Measurements from ENCODE around the gene ATP6V0E1. TPM values are rescaled to one million over a fixed set of nuclear protein-coding genes. Genes with fewer than 3 reads are reported as not detected.

Gene ATP6V0E1
- total RNA-seq, 1 donor from 2014 or later: 91.3 TPM

DNA sequence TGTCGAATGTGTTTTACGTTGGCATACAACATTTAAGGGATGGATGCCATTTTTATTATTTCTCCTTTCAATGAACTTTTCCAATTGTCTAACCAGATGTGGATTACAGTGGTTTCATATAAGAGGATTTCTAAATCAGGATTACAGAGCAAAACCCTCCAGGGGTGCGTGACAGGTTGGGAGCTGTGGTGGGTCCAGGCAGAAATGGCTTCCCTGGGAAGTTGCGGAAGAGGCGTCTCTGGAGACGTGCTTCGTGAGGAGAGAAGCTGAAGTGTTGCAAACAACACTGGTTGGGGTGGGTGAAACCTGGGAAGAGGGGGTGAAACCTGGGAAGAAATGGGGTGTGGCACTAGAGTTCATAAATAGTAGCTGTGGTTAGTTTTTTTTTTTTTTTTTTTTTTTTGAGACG is 28.8 kb upstream of the ATP6V0E1 start:
- no peaks in the 10 kb centered on the region for H3K27me3 ChIP-seq (ENCODE audit: control insufficient read depth in 3 of 3, insufficient read depth in 3 of 3, low read length in 3 of 3)
- H3K4me3 ChIP-seq (ENCODE audit: low read length in 3 of 3): no peak overlapping the region
- H3K36me3 ChIP-seq (ENCODE audit: control insufficient read depth in 3 of 3, insufficient read depth in 3 of 3, low read length in 3 of 3): peaks cover 7 to 17% (median 14%) of the 10 kb centered on the region in 3 donors
- H3K9me3 ChIP-seq (ENCODE audit: control insufficient read depth in 3 of 3, low read length in 3 of 3): no peaks in the 10 kb centered on the region
- no peak overlapping the region for H3K27ac ChIP-seq (ENCODE audit: low read depth, low read length)
- H3K9ac ChIP-seq (ENCODE audit: low read depth in 1 of 3, low read length in 3 of 3): no peak overlapping the region
- peaks cover 3 to 10% (median 8%) of the 10 kb centered on the region in 3 donors for H3K4me1 ChIP-seq (ENCODE audit: control insufficient read depth in 3 of 3, insufficient read depth in 3 of 3, low read length in 3 of 3)

DNA sequence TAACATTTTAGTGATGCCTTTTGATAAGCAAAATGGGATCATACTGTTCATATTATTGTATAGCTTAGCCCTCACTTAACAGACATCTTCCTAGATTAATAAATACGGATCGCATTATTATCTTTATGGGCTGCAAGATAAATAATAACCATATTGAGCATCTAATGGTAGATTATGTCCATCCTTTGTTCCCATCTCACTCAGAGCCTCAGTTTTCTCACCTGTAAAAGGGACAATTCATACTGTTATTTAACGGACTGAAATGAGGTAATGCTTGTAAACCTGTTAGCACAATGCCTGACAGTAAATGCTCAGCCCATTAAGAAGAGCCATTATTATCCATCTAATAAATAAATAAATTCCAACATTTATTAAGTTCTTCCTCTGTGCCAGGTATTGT is 27.3 kb upstream of the ATP6V0E1 start:
- Histone ChIP-seq H3K27ac (ENCODE audit: low read depth, low read length) (no peak overlapping the region), H3K27me3 (ENCODE audit: control insufficient read depth in 3 of 3, insufficient read depth in 3 of 3, low read length in 3 of 3) (no peaks in the 10 kb centered on the region), H3K4me1 (ENCODE audit: control insufficient read depth in 3 of 3, insufficient read depth in 3 of 3, low read length in 3 of 3) (peaks cover 11 to 21% (median 20%) of the 10 kb centered on the region in 3 donors), H3K4me3 (ENCODE audit: low read length in 3 of 3) (no peak overlapping the region), H3K9me3 (ENCODE audit: control insufficient read depth in 3 of 3, low read length in 3 of 3) (no peaks in the 10 kb centered on the region), H3K36me3 (ENCODE audit: control insufficient read depth in 3 of 3, insufficient read depth in 3 of 3, low read length in 3 of 3) (peaks cover 3 to 9% (median 8%) of the 10 kb centered on the region in 3 donors), H3K9ac (ENCODE audit: low read depth in 1 of 3, low read length in 3 of 3) (no peak overlapping the region)

DNA sequence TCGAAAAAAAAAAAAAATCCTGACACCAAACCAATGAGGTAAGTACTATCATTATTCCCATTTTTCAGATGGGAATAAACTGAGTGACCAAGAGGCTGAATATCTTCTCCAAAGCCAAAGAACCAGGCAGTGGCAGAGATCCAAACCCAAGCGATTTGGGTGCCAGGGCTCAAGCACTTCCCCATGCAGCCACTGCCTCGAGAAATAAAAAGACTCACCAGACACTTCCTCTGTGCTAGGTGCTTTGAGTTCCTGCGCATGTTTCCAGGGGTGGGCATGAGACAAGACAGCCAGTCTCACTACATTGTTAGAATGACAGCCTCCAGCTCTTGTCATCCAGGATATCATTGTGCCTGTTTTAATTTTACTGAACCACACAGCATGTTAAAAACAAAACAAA is 26.6 kb upstream of the ATP6V0E1 start:
- H3K27ac ChIP-seq (ENCODE audit: low read depth, low read length): no peak overlapping the region
- H3K4me1 ChIP-seq (ENCODE audit: control insufficient read depth in 3 of 3, insufficient read depth in 3 of 3, low read length in 3 of 3): peaks cover 11 to 21% (median 20%) of the 10 kb centered on the region in 3 donors
- H3K4me3 ChIP-seq (ENCODE audit: low read length in 3 of 3): no peak overlapping the region
- no peaks in the 10 kb centered on the region for H3K27me3 ChIP-seq (ENCODE audit: control insufficient read depth in 3 of 3, insufficient read depth in 3 of 3, low read length in 3 of 3)
- H3K9me3 ChIP-seq (ENCODE audit: control insufficient read depth in 3 of 3, low read length in 3 of 3): no peaks in the 10 kb centered on the region
- no peak overlapping the region for H3K9ac ChIP-seq (ENCODE audit: low read depth in 1 of 3, low read length in 3 of 3)
- H3K36me3 ChIP-seq (ENCODE audit: control insufficient read depth in 3 of 3, insufficient read depth in 3 of 3, low read length in 3 of 3): peaks cover 2 to 6% (median 6%) of the 10 kb centered on the region in 3 donors

DNA sequence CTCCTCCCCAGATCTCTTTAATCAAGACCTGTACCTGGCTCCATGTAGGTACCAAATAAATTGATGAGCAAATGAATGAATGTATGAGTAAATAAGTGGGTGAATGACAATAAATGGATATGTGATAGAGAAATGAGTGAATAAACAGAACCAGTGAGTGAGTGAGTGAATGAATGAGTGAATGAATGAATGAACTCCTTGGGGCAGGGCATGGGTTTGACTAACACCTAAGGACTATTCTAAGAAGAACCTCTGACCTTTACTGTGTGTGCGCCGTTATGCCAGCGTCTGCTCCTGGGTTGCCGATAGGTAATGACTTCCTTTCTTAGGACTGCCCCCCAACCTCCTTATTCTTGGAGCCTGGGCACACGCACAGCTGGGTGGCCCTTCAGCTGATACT is 26.1 kb upstream of the ATP6V0E1 start:
- peaks cover 2 to 7% (median 7%) of the 10 kb centered on the region in 3 donors for H3K36me3 ChIP-seq (ENCODE audit: control insufficient read depth in 3 of 3, insufficient read depth in 3 of 3, low read length in 3 of 3)
- H3K27ac ChIP-seq (ENCODE audit: low read depth, low read length): no peak overlapping the region
- H3K4me3 ChIP-seq (ENCODE audit: low read length in 3 of 3): no peak overlapping the region
- no peak overlapping the region for H3K9ac ChIP-seq (ENCODE audit: low read depth in 1 of 3, low read length in 3 of 3)
- peaks cover 11 to 21% (median 20%) of the 10 kb centered on the region in 3 donors for H3K4me1 ChIP-seq (ENCODE audit: control insufficient read depth in 3 of 3, insufficient read depth in 3 of 3, low read length in 3 of 3)
- no peaks in the 10 kb centered on the region for H3K27me3 ChIP-seq (ENCODE audit: control insufficient read depth in 3 of 3, insufficient read depth in 3 of 3, low read length in 3 of 3)
- H3K9me3 ChIP-seq (ENCODE audit: control insufficient read depth in 3 of 3, low read length in 3 of 3): no peaks in the 10 kb centered on the region

DNA sequence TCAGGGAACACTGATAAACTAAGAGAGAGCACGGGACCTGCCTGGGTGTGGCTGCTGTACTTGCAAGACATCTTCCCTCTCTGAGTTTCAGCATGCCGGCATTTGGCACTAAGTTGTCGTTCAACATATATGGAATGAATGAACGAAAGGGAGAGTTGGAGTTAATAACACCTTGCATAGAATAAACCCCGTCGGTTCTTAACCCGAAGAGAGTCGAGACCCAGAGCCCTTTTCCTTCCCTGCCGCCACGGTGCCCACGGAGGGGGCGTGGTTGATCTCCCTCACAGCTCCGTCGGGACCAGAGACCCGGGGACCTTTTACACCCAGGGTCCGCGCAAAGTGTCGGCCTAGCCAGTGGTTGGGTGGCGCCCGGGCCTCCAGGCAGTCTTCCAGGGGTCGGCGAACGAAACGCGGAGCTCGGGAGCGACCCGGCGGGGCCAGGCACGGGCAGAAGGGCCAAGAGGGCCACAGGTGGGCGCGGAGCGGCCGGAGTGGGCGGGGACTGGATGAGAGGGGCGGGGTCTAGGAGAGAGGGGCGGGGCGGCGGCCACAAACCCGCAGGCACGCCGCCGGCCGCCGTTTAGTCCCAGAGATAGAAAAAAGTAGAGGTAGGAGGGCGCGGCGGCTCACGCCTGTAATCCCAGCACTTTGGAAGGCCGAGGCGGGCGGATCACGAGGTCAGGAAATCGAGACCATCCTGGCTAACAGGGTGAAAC is 25.1 kb upstream of the ATP6V0E1 start:
- Histone ChIP-seq H3K4me3 (ENCODE audit: low read length in 3 of 3) (peak overlapping the region; percentile 61 to 99 (median 69)), H3K9me3 (ENCODE audit: control insufficient read depth in 3 of 3, low read length in 3 of 3) (no peaks in the 10 kb centered on the region), H3K36me3 (ENCODE audit: control insufficient read depth in 3 of 3, insufficient read depth in 3 of 3, low read length in 3 of 3) (peaks cover 4 to 7% (median 7%) of the 10 kb centered on the region in 3 donors), H3K27me3 (ENCODE audit: control insufficient read depth in 3 of 3, insufficient read depth in 3 of 3, low read length in 3 of 3) (no peaks in the 10 kb centered on the region), H3K9ac (ENCODE audit: low read depth in 1 of 3, low read length in 3 of 3) (peak overlapping the region in 2 of 3 donors; percentile 66 to 94), H3K4me1 (ENCODE audit: control insufficient read depth in 3 of 3, insufficient read depth in 3 of 3, low read length in 3 of 3) (peaks cover 11 to 21% (median 20%) of the 10 kb centered on the region in 3 donors), H3K27ac (ENCODE audit: low read depth, low read length) (peak overlapping the region; percentile 75)

DNA sequence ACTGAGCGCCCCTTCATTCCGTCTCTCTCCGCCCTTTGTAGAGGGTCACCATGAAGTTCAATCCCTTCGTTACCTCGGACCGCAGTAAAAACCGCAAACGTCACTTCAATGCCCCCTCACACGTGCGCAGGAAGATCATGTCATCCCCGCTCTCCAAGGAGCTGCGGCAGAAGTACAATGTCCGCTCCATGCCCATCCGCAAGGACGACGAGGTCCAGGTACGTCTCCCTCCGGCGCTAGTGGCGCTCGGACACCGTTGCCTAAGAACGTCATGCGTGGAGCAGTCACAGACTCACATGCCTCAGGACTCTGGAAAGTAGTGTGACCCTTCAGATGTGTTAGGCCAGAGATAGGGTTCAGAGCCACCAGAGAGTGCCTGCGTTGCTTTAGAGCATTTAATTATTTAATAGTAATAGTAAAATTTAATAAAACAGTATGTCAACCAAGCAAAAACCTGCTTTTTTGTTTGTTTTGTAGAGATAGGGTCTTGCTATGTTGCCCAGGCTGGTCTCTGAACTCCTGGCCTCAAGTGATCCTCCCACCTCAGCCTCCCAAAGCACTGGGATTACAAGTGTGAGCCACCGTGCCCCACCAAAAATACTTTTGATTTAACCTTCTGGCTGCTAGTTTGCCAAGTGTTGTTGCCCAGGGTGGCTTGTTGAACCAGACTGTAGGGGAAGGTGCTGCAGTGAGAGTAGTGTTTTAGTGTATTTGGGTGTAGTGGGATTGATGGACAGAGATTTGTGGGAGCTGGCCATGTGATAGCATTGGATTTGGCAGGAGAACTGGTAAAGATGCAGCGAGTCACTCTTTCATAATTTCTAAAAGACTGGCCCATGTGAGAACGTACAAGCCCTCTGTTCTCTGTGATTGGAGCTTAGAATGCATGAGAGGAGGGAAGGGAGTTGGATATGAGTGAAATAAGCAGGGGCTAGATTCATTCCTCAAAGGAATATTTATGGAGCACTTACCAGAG is 23.5 kb upstream of the ATP6V0E1 start:
- H3K4me1 ChIP-seq (ENCODE audit: control insufficient read depth in 3 of 3, insufficient read depth in 3 of 3, low read length in 3 of 3): peaks cover 11 to 21% (median 20%) of the 10 kb centered on the region in 3 donors
- no peaks in the 10 kb centered on the region for H3K27me3 ChIP-seq (ENCODE audit: control insufficient read depth in 3 of 3, insufficient read depth in 3 of 3, low read length in 3 of 3)
- H3K4me3 ChIP-seq (ENCODE audit: low read length in 3 of 3): peak overlapping the region; percentile 99 to 100 (median 100)
- peak overlapping the region; percentile 75 for H3K27ac ChIP-seq (ENCODE audit: low read depth, low read length)
- H3K36me3 ChIP-seq (ENCODE audit: control insufficient read depth in 3 of 3, insufficient read depth in 3 of 3, low read length in 3 of 3): peaks cover 7 to 14% (median 7%) of the 10 kb centered on the region in 3 donors
- H3K9me3 ChIP-seq (ENCODE audit: control insufficient read depth in 3 of 3, low read length in 3 of 3): no peaks in the 10 kb centered on the region
- H3K9ac ChIP-seq (ENCODE audit: low read depth in 1 of 3, low read length in 3 of 3): peak overlapping the region; percentile 94 to 100 (median 100)

DNA sequence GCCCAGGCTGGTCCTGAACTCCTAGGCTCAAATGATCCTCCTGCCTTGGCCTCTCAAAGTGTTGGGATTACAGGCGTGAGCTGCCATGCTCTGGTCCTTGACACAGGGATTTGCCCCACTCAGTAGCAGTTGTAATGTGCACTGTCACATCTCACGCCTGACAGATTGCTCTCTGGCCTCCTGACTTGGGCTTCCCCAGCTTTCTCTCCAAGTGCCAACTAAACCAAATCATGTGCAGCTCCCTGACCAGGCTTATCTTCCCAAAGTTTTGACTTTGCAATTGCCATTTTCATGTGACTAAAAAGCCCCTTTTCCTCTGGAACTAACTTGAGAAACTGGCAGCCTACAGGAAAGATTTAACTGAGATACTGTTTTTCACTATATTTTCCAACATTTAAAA is 13.7 kb upstream of the ATP6V0E1 start:
- Histone ChIP-seq H3K4me3 (ENCODE audit: low read length in 3 of 3) (no peak overlapping the region), H3K27ac (ENCODE audit: low read depth, low read length) (no peak overlapping the region), H3K4me1 (ENCODE audit: control insufficient read depth in 3 of 3, insufficient read depth in 3 of 3, low read length in 3 of 3) (no peaks in the 10 kb centered on the region), H3K9me3 (ENCODE audit: control insufficient read depth in 3 of 3, low read length in 3 of 3) (no peaks in the 10 kb centered on the region), H3K9ac (ENCODE audit: low read depth in 1 of 3, low read length in 3 of 3) (no peak overlapping the region), H3K27me3 (ENCODE audit: control insufficient read depth in 3 of 3, insufficient read depth in 3 of 3, low read length in 3 of 3) (no peaks in the 10 kb centered on the region), H3K36me3 (ENCODE audit: control insufficient read depth in 3 of 3, insufficient read depth in 3 of 3, low read length in 3 of 3) (peaks cover 13 to 24% (median 21%) of the 10 kb centered on the region in 3 donors)

DNA sequence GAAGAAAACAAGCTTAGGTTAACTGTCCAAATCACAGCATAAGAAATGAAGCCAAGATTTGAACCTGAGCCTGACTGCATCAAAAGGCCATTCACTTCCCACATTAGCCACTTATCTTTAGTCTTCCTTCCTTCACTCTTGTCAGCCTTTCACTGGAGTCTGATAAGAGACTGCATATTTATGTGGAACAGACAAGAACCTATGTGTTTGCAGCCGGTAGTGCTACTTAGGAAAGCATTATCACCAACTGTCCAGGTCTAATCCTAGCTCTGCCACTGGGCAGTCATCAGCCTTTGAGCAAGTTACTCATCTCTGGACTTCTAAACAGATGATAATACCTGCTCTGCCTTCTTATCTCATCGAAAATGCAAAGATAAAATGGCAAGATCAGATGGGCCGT is 12.1 kb upstream of the ATP6V0E1 start:
- no peaks in the 10 kb centered on the region for H3K9me3 ChIP-seq (ENCODE audit: control insufficient read depth in 3 of 3, low read length in 3 of 3)
- H3K9ac ChIP-seq (ENCODE audit: low read depth in 1 of 3, low read length in 3 of 3): no peak overlapping the region
- H3K27ac ChIP-seq (ENCODE audit: low read depth, low read length): no peak overlapping the region
- no peak overlapping the region for H3K4me3 ChIP-seq (ENCODE audit: low read length in 3 of 3)
- H3K36me3 ChIP-seq (ENCODE audit: control insufficient read depth in 3 of 3, insufficient read depth in 3 of 3, low read length in 3 of 3): peaks cover 7 to 18% (median 16%) of the 10 kb centered on the region in 3 donors
- no peaks in the 10 kb centered on the region for H3K4me1 ChIP-seq (ENCODE audit: control insufficient read depth in 3 of 3, insufficient read depth in 3 of 3, low read length in 3 of 3)
- no peaks in the 10 kb centered on the region for H3K27me3 ChIP-seq (ENCODE audit: control insufficient read depth in 3 of 3, insufficient read depth in 3 of 3, low read length in 3 of 3)

DNA sequence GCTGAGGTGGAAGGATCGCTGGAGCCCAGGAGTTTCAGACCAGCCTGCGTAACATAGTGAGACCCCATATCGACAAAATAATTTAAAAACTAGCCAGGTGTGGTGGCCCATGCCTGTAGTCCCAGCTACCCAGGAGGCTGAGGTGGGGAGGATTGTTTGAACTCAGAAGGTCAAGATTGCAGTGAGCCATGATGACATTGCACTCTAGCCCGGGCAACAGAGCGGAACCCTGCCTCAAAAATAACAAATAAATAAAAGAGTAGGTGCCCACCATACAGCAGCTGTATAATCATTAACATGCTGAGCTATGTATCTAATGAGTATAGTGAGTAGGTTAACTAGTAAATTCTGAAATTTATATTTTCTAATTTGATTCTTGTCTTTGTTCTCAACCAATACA is 11.0 kb upstream of the ATP6V0E1 start:
- Histone ChIP-seq H3K9me3 (ENCODE audit: control insufficient read depth in 3 of 3, low read length in 3 of 3) (no peaks in the 10 kb centered on the region), H3K4me3 (ENCODE audit: low read length in 3 of 3) (no peak overlapping the region), H3K27ac (ENCODE audit: low read depth, low read length) (no peak overlapping the region), H3K4me1 (ENCODE audit: control insufficient read depth in 3 of 3, insufficient read depth in 3 of 3, low read length in 3 of 3) (no peaks in the 10 kb centered on the region), H3K36me3 (ENCODE audit: control insufficient read depth in 3 of 3, insufficient read depth in 3 of 3, low read length in 3 of 3) (peaks cover 7 to 18% (median 16%) of the 10 kb centered on the region in 3 donors), H3K27me3 (ENCODE audit: control insufficient read depth in 3 of 3, insufficient read depth in 3 of 3, low read length in 3 of 3) (no peaks in the 10 kb centered on the region), H3K9ac (ENCODE audit: low read depth in 1 of 3, low read length in 3 of 3) (no peak overlapping the region)
